ENCODE data around the gene SEC24B.
"Not testable (repeated sequence)": the region's sequence is repeated elsewhere in the genome, so short reads cannot be mapped to it uniquely, and the experiment has no call there.

The SEC24B gene

GRCh38 chr4:109506890-109507289 is 73.3 kb downstream of the SEC24B start:
- no peak for DNase-seq (ENCODE audit: low read depth)

GRCh38 chr4:109510687-109511086 is 77.1 kb downstream of the SEC24B start:
- no peak for DNase-seq (ENCODE audit: low read depth)

DNA sequence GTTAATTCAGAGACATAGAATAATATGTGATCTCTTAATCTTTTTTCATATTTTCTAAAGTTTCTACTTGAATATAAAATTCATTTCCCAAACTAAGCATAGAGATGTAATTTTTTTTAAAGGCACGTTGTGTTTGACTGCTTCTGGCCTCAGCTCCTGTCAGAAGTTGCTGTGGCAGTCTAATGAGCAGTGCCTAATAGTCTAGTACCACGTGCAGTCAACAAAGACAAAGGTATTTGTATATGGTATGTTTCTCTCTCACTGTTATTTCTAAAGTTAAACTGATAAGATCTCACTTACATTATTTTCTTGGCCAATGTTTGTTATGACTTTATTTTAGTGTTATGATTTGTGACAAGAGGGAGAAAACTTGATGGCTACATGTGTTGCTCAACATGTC is 77.8 kb downstream of the SEC24B start:
- no peak for DNase-seq (ENCODE audit: low read depth)

- DNase-seq (ENCODE audit: low read depth): not testable (repeated sequence)
Observed at GRCh38 chr4:109513368-109513767, 79.8 kb downstream of the SEC24B start.

GRCh38 chr4:109532182-109532581 is 98.6 kb downstream of the SEC24B start:
- DNase-seq (ENCODE audit: low read depth): no peak

DNA sequence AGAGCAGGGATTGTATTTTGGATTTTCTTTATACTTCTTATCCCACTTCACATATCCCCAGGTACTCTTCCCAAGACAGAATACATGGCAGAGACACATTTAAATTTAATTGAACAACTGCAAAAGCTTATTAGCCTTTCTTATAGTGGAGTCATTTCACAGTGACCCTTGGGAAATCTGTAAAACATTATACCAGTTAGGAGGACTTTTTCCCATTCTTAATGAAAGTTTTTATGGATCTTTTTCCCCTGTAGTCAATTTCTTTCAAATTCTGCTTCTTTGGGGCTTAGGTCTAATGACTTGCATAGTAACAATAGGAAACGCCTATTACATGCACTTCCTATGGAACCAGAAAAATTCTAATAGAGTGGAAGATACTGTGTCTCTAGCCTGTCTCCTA is 111.8 kb downstream of the SEC24B start:
- DNase-seq (ENCODE audit: low read depth): no peak

- DNase-seq (ENCODE audit: low read depth): no peak
Observed at GRCh38 chr4:109547394-109547793, 113.8 kb downstream of the SEC24B start.

GRCh38 chr4:109548655-109549054 is 115.0 kb downstream of the SEC24B start:
- DNase-seq (ENCODE audit: low read depth): peak; percentile 39

- DNase-seq (ENCODE audit: low read depth): no peak
Observed at GRCh38 chr4:109552237-109552636, 118.6 kb downstream of the SEC24B start.

DNA sequence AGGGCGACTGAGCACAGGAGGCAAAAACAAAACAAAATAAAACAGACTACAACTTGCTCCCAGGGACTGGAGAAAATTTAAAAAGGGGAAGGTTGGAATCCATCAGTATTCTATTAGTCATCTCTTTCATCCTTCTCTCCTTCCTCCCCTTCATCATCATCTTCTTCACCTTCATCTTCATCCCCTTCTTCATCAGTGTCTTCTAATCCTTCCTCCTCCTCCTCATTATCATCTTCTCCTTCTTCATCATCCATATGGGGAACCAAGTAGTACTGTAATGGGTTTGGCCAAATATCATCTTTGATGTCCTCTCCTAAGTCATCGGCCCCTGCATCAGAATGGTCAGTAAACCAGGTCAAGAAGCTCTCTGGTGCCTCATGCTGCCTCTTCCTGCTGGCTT is 119.5 kb downstream of the SEC24B start:
- DNase-seq (ENCODE audit: low read depth): no peak

GRCh38 chr4:109554971-109555370 is 121.4 kb downstream of the SEC24B start:
- DNase-seq (ENCODE audit: low read depth): no peak

- no peak for DNase-seq (ENCODE audit: low read depth)
Observed at GRCh38 chr4:109557433-109557832, 123.8 kb downstream of the SEC24B start.

DNA sequence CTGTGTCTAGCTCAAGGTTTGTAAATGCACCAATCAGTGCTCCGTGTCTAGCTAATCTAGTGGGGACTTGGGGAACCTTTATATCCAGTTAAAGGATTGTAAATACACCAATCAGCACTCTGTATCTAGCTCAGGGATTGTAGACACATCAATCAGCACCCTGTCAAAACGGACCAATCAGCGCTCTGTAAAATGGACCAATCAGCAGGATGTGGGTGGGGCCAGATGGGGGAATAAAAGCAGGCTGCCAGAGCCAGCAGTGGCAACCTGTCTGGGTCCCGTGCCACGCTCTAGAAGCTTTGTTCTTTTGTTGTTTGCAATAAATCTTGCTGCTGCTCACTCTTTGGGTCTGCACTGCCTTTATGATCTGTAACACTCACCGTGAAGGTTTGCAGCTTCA is 124.5 kb downstream of the SEC24B start:
- not testable (repeated sequence) for DNase-seq (ENCODE audit: low read depth)

DNA sequence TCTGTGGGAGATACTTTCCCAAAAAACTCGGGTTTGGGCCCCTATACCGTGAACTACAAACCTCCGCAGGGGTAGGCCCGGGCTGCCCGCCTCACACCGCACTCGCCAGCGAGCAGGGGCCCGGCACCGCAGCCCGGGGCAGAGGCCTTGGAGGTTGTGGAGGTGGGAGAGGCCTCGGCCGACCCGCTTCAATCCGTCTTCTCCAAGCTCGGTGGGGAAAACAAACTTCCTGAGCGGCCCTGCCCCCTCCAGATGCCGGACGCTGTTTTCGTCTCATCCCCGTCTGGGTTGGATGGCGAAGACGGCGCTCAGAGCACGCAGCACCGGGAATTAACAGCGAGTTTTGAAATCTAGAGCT is 126.0 kb downstream of the SEC24B start:
- no peak for DNase-seq (ENCODE audit: low read depth)

DNA sequence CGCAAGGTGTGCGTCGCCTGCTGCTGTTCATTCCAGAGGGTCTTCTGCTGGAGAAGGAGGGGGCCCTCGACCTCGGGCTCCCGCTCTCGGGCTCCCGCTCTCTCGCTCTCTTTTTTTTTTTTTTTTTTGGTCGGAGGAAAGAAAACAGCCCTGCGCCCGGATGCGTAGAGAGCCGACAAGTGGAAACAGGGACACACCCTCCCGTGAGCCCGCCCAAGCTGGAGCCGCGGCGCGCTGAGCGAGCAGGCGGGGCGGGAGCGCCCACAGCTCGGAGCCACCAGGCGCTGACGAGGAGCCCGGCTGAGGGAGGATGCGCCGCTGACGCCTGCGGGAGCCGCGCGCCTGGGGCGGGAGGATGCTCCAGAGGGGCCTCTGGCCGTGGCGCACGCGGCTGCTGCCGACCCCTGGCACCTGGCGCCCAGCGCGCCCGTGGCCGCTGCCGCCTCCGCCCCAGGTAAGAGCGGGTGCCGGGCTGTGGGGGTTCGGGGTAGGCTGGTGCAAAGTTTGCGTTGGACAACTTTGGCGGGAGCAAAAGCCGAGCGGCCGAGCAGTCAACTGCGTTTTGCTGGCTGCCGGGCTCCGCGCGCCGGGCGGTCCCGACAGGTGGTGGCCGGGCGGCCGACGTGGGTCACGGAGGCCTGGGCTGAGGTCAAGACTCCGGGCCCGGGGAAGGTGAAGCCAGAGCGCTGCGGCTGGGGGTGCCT is 126.5 kb downstream of the SEC24B start, which contains the start of gene MCUB:
MCUB (plus strand) TSS at position 264 of the 704 bp plus-strand sequence; CDS start at position 356, 92 bp downstream.
- peak; percentile 70 for DNase-seq (ENCODE audit: low read depth)

DNA sequence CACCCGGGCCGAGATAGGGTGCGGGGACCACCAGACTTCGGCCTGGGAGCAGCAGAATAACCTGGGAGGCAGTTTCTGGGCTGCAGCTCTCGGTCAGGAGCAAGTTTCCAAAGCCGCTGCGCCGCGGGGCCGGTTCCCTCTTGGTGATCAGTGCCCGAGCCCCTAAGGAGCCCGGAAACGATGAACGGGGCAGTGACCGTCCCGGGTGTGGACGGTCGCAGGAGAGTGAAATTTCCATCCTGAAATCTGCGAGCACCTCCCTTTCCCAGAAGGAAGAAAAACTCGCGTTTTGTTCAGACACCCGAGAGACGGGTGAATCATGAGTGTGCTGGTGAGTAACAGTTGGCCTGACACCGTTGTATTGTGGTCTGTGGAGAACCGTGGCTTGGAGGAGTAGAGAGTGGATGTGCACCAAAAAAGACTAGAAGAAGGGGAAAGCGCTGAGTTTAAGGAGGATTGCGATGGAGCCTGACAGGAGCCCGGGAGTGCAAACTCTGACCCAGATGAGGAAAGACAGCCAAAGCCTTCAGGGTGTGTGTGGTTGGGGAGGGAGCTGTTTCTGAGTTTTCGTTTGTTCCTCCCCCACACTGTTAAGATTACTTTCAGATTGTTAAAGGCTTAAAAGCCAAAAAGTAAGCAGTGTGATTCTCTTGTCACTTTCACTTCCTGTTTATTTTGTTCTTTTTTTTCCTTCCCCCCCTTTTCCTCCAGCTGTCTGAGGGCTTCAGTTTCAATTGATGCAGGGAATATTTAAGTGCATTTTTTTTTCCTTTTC is 127.3 kb downstream of the SEC24B start:
- peak; percentile 47 for DNase-seq (ENCODE audit: low read depth)

GRCh38 chr4:109562457-109563239 is 129.0 kb downstream of the SEC24B start:
- no peak for DNase-seq (ENCODE audit: low read depth)

DNA sequence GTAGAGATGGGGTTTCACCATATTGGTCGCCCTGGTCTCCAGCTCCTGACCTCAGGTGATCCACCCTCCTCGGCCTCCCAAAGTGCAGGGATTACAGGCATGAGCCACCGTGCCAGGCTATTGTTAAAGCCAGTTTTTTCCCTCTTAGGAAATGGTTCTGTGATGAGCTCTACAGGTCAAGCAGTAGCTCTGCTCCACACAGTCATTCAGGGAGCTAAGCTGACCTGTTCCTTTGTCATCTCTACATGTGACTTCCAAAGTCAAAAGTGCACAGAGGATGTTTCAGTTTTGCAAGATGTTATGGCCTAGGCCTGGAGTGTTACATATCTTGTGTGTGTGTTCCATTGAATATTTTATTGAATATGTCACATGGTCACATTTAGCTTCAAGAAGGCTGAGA is 137.9 kb downstream of the SEC24B start:
- DNase-seq (ENCODE audit: low read depth): no peak

DNA sequence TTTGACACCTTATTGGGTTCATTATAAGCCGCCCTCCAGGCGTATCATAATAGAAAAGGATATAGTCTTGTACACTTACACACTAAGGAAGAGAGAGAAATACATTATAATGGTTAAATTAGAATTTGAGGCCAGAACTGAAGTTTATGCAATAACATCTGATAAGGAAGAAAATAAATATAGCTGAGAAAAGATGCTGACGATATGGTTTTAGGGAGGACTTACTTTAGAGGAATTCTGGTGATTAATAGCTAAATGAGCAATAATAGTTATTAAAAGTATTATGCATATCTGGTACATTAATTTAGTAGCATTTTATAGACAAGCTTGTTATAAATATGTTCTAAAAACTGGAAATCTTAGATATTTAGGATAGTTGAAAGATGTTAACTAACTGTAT is 138.5 kb downstream of the SEC24B start:
- DNase-seq (ENCODE audit: low read depth): no peak

- no peak for DNase-seq (ENCODE audit: low read depth)
Observed at GRCh38 chr4:109574443-109574850, 140.8 kb downstream of the SEC24B start.

GRCh38 chr4:109574931-109575804 is 141.6 kb downstream of the SEC24B start:
- DNase-seq (ENCODE audit: low read depth): no peak

- DNase-seq (ENCODE audit: low read depth): no peak
Observed at GRCh38 chr4:109576462-109576861, 142.8 kb downstream of the SEC24B start.
